HG03558 (cell line): ENCODE results near the gene MYO9A.

Experiments
- ATAC-seq: cut with Tn5 transposase; IDR thresholded peaks from one replicate; pipeline ENCODE4 v1.9.1; 2021; ENCODE audit warnings: moderate number of reproducible peaks; ENCODE audit not compliant: unreplicated experiment; ENCODE audit errors: extremely low read depth

Gene MYO9A

DNA sequence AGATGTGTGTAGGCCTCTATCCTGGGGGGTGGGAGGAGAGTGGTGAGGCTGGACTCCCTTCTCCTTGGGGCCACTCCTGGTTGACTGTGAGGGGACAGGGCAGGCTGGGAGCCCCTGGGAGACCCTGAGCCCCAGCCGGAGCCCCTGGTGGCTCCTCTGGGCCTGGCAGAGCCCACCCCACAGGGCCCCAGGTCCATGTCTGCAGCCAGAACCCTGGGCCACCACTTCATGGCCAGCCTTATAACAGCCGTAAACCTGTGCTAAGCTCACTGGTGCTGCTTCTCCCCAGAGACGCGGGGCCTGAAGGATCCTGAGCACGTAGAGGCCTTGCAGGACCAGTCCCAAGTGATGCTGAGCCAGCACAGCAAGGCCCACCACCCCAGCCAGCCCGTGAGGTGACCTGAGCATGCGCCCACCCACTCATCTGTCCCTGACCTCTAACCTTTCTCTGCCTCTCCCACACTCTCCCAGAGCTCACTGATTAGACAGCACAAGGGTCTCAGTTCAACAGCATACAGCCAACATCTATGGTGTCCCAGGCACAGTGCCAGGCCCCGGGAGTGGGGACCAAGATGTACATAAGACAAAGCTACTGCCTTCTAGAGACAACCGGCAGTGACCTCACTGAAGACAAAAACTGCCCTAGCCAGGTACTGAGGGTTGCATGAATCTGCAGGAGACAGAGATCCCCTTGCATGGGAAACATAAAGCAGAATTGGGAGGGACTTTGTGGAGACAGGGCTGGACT, 304.1 kb downstream of the MYO9A start:
- no peak for ATAC-seq

GRCh38 chr15:71812966-71813722, 304.8 kb downstream of the MYO9A start:
- ATAC-seq, result no peak

DNA sequence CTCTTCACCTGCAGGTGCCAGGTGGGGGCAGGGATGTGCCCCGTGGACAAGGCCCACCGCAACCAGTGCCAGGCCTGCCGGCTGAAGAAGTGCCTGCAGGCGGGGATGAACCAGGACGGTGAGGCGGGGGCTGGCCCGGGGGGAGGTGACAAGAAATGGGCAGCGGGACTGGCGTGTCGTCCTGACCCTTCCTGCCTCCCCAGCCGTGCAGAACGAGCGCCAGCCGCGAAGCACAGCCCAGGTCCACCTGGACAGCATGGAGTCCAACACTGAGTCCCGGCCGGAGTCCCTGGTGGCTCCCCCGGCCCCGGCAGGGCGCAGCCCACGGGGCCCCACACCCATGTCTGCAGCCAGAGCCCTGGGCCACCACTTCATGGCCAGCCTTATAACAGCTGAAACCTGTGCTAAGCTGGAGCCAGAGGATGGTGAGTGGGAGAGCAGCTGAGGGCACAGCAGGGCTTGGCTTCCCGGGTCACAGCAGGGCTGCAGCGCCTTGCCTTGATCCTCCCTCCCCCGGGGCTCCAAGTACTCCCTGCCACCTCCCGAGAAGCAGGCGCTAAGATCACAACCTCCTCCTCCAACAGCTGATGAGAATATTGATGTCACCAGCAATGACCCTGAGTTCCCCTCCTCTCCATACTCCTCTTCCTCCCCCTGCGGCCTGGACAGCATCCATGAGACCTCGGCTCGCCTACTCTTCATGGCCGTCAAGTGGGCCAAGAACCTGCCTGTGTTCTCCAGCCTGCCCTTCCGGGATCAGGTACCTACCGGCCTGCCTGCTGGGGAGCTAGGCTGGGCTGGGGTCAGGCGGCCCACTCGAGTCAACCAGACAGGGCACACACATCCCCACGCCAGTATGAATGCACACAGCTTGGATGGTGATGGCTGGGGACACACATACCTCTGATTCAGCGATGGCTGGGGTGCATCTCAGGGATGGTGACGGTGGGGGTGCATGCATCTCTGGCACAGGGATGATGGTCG, 305.9 kb downstream of the MYO9A start:
- no peak for ATAC-seq

DNA sequence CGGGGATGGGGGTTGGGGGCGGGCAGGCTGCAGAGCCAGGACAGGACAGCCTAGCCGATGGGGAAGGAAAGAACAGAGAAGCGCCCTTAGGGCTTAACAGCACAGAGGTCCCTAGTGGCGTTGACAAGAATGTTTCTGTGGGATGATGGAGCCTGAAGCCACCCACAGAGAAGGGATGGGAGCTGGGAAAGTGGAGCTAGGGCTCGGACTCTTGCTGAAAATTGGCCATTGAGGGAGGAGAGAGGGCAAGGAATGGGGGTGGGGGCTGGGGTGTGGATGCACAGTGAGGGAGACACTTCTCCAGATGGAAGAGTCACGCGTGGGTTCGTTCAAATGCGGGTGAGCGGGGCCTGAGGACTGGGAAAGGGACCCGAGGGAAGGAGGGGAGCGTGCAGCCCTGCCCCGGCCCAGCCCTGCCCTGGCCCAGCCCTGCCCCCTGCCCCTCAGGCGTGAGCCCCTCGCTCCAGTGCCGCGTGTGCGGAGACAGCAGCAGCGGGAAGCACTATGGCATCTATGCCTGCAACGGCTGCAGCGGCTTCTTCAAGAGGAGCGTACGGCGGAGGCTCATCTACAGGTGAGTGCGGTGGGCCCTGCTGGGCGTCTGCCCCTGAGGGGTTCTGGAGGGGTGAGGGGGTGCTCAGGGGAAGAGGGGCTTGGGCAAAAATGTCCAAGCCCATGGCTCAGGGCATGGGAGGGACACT, 306.8 kb downstream of the MYO9A start:
- no peak for ATAC-seq

DNA sequence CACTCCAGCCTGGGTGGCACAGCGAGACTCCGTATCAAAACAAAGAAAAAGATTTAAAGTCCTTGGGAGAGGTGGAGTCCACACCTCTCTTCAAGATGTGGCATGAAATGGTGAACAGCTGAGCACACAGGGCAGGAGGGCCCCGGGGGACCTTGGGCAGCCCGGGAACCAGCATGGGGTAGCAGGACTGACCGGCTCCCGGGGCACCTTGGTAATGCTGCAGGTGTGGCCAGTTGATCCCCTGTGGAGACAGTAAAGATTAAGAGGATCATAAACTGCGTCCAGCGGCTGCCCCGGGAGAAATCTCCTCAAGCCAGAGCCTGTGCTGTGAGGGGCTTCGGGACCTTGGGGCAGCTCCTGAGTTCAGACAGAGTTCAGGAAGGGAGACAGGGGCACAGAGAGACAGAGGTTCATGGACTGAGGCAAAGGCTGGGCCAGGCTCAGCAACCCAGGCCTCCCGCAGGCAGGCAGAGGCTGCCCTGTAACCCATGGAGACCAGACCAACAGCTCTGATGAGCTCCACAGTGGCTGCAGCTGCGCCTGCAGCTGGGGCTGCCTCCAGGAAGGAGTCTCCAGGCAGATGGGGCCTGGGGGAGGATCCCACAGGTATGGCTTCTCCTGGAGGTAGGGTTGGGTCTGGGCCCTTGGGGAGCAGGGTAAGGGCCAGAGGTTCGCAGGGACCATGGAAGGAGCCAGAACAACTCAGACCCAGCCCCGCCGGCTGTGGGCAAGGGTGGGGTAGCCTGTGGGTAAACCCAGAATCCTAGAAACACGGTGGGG, 307.5 kb downstream of the MYO9A start, which contains the start of gene NR2E3:
TSS of gene NR2E3 (plus strand) at position 299 of the 780 bp plus-strand sequence. CDS start at position 489, 190 bp downstream.
- no peak for ATAC-seq

GRCh38 chr15:71809346-71809745, 308.6 kb downstream of the MYO9A start:
- ATAC-seq, result no peak

DNA sequence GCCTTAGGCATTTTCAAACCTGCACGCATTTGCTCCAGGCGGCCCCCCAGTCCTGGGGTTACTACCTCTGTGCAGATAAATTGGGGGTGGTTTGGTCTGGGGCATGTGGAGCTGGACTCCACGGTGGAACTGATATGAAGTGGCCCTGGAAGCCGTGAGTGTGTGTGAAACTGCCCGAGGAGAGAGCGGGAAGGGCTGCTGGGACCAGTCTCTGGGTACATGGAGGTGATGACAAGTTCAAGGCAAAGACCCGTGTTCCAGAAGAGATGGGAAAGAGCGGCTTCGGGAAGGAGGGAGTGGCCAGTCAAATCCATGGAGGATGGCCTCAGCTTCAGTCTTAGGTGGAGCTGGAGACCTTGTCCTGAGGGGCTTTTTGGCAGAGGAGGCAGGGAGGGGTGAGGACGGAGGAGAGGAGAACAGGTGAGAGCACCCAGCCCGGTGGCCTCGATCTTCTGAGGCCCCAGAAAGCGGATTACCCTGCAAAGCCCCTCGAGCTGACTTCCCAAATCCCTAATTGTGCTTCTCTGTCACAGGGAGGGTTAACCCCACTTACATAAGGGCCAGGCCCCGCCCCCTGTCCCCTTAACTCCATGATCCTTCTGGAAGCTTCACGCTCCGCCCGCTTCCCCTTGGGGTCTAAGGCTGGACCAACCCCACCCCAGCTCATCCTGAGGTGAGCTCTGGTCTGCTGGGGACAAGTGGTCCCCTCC, 309.5 kb downstream of the MYO9A start:
- no peak for ATAC-seq

DNA sequence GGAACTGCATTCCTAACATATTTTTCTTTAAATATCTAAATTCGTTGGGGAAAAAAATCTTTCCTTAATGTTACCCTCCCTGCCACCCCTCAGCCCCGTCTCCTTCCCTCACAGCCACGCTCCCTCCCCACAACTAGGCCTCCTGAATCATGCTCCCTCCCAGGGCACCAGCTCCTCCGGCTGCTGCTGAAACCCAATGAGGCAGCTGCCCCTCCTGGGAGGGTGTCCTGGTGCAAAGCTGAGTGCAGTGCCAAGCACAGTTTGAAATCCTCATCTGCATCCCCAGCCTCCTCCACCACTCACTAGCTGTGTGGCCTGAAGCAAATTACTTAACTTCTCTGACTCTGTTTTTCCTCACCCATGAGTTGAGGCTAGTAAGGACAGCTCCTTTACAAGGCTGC, 310.3 kb downstream of the MYO9A start:
- no peak for ATAC-seq

GRCh38 chr15:71807125-71807629, 310.8 kb downstream of the MYO9A start:
- ATAC-seq, result no peak

- ATAC-seq, result no peak
Measured at GRCh38 chr15:71806452-71806931, 311.5 kb downstream of the MYO9A start.

DNA sequence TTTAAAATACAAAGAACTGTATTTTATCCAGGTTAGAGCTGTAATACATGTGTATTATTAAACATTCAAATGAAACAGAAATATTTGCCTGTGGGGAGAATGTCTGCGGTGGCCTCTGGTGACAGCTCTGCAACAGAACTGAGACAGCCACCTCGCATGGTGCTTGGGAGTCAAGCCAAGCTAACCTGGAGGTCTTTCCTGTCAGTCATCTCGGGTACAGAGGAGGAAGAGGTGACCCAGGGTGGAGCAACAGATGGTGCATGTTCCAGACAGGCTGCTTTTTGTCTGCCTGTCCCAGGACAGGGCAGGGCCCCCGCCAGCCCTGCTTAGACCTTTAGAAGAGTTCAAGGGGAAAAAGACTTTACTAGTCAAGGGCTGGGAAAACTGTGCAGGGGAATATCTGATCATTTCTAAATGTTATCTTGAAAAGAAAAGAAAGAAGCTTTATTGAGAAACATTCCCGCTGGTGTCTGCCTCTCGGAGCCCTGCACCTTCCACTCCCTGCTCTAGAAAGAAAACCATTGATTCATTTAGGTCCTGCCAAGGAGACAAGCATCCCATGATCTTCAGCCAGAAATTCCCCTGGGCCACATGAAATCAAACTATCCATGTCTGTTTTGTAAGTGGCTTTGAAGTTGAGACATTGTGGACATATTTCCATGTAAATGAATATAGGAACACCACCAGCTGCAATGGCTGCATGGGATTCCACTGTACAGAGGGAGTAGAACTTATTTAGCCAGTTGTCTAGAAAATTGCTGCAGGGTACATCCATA, 313.1 kb downstream of the MYO9A start:
- no peak for ATAC-seq

- ATAC-seq, result no peak
Measured at GRCh38 chr15:71804226-71804625, 313.7 kb downstream of the MYO9A start.

- no peak for ATAC-seq
Measured at GRCh38 chr15:71802770-71803169, 315.2 kb downstream of the MYO9A start.

GRCh38 chr15:71801935-71802655, 315.9 kb downstream of the MYO9A start:
- ATAC-seq, result no peak

DNA sequence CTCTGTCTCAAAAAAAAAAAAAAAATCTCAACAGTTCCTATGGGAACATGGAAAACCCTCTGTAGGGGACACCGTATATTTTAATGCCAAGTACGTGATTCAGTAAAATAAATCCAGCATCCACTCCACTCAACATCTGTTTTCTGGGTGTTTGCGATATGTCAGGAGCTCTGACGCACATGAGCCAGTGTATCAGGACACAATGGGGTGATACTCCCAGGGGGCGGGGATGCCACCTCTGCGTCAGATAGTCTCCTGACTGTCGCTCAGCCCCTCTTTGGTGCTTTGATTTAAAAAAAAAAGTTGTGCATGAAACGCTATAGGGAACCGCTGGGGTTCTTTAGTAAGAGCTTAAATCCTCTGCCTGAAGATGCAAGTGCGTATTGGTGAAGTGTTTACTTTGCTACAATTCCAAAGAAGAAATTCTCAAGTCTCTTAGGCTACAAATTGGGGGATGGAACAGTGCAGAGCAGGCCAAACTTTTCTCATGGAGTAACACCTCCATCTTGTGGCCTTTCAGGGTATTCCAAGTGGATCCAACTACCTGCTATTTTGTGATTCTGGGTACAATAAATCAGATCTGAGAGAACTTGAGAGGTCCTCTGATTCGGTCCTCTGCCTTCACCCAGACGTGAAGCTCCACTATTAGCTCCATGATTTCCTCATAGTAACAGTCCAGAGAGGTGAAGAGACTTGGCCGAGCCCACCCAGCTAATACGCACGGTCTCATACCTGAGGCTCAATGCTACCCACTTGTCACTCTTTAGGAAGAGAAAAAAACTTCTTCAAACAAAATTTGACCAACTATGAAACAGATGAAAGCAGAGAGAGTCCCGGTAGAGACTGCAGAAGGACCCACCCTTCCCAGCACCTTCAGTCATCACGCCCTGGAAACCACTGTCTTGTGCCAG, 316.9 kb downstream of the MYO9A start:
- ATAC-seq, result no peak

DNA sequence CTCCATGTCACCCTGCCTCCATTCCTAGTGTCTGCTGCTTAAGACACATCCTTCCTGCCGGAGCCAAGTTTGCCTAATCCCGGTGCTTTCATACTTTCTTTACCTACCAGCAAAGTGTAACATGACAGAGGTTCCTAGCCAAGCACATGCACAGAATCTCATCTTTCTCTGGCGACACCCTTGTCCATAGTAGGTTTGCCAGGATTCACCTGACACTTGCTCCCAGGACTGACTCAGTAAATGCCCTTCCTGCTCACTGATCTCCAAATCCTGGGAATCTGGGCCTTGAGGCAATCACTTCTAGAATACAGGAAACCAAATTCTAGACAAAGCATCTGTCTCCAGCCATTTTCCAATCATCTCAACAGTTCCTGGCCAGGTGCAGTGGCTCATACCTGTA, 317.8 kb downstream of the MYO9A start:
- no peak for ATAC-seq
